A549 (cell line): Measurements from ENCODE around the gene SYNE3. TPM values are rescaled to one million over a fixed set of nuclear protein-coding genes. Genes with fewer than 3 reads are reported as not detected.

ENCODE experiments used
- ATAC-seq, 2 experiments: fragments of 200-7000 bp in 1 of 2; fragments of >200 bp in 1 of 2; cut with Nextera tagmentation in 1 of 2; cut with Tn5 transposase in 1 of 2; 3 replicates each; pipeline versions ENCODE4 v1.8.0 to v1.9.1; 2018 to 2020; ENCODE audit warnings: mild to moderate bottlenecking in 1 of 2, moderate library complexity in 1 of 2
- CTCF ChIA-PET: fragments of 300-600 bp; sonication (Branson Sonifier 250); formaldehyde crosslinking; extraction: SDS; loops from one replicate; lab custom pipeline; 2021; ENCODE audit warnings: antibody characterized with exemption, inconsistent platforms; lab: Yijun Ruan, JAX
- POLR2A ChIA-PET: fragments of 350-600 bp; formaldehyde crosslinking; extraction: SDS; loops from one replicate; lab custom pipeline; 2021; ENCODE audit warnings: antibody characterized with exemption, inconsistent platforms; lab: Yijun Ruan, JAX
- DNase-seq, 2 experiments: peaks; one replicate each; pipeline versions ENCODE4 v3.0.0 to v3.0.0-alpha.2; 2011 to 2016; ENCODE audit warnings: low read depth in 1 of 2, low spot score in 1 of 2
- FAIRE-seq: peaks from 2 replicates; lab custom pipeline; 2011; peaks lifted over from hg19 to GRCh38; lab: Jason Lieb, UNC
- H3K27ac ChIP-seq, 2 experiments: fragments of >200 bp; sonication (Bioruptor Twin); formaldehyde crosslinking; 3 replicates each; pipeline ENCODE4 v1.5.1; 2016 to 2017
- H3K4me1 ChIP-seq: fragments of >200 bp; sonication (Bioruptor Twin); formaldehyde crosslinking; 3 replicates; pipeline ENCODE4 v1.6.1; 2016
- H3K4me2 ChIP-seq: fragments of >200 bp; sonication (Bioruptor Twin); formaldehyde crosslinking; 3 replicates; pipeline ENCODE4 v1.6.1; 2016
- H3K4me3 ChIP-seq: fragments of >200 bp; sonication (Bioruptor Twin); formaldehyde crosslinking; 3 replicates; pipeline ENCODE4 v1.5.1; 2016
- H3K9me3 ChIP-seq: fragments of >200 bp; sonication (Bioruptor Twin); formaldehyde crosslinking; 3 replicates; pipeline ENCODE4 v1.6.1; 2016
- ATOH8 ChIP-seq: fragments of 250-450 bp; sonication (Bioruptor Pico); IDR thresholded peaks from 2 replicates; pipeline ENCODE4 v1.5.0; 2020; ENCODE audit warnings: low read depth, mild to moderate bottlenecking, moderate library complexity
- CBX2 ChIP-seq: fragments of 200-600 bp; sonication (generic); IDR thresholded peaks from 2 replicates; pipeline ENCODE4 v1.6.1; 2016; ENCODE audit warnings: low read depth, mild to moderate bottlenecking, borderline replicate concordance
- CBX8 ChIP-seq: fragments of 200-600 bp; sonication (generic); IDR thresholded peaks from 2 replicates; pipeline ENCODE4 v1.6.1; 2016
- ELK1 ChIP-seq: fragments of 150-350 bp; IDR thresholded peaks from 2 replicates; pipeline ENCODE4 v1.6.1; 2014; ENCODE audit warnings: low read depth, mild to moderate bottlenecking, low read length
- ESRRA ChIP-seq: fragments of 150-350 bp; IDR thresholded peaks from 2 replicates; pipeline ENCODE4 v1.6.1; 2014; ENCODE audit warnings: mild to moderate bottlenecking, low read length, borderline replicate concordance
- GATA3 ChIP-seq: IDR thresholded peaks from 2 replicates; pipeline ENCODE4 v1.6.1; 2012; ENCODE audit warnings: borderline replicate concordance
- HEYL ChIP-seq: fragments of 250-450 bp; sonication (Bioruptor Pico); IDR thresholded peaks from 2 replicates; pipeline ENCODE4 v1.8.0; 2021; ENCODE audit warnings: mild to moderate bottlenecking, moderate library complexity
- HMGXB4 ChIP-seq: fragments of 250-450 bp; sonication (Bioruptor Pico); IDR thresholded peaks from 2 replicates; pipeline ENCODE4 v1.5.0; 2021; ENCODE audit warnings: mild to moderate bottlenecking, moderate library complexity, borderline replicate concordance
- HOXB13 ChIP-seq: fragments of 250-450 bp; sonication (Bioruptor Pico); IDR thresholded peaks from 2 replicates; pipeline ENCODE4 v1.5.0; 2020; ENCODE audit warnings: low read depth, mild to moderate bottlenecking, moderate library complexity
- KDM5A ChIP-seq: fragments of 200-600 bp; sonication (generic); IDR thresholded peaks from 2 replicates; pipeline ENCODE4 v1.6.1; 2016; ENCODE audit warnings: antibody characterized with exemption, mild to moderate bottlenecking
- MAZ ChIP-seq: fragments of 150-350 bp; IDR thresholded peaks from 2 replicates; pipeline ENCODE4 v1.6.1; 2014; ENCODE audit warnings: antibody characterized with exemption, low read depth, low read length, borderline replicate concordance
- MYC ChIP-seq: IDR thresholded peaks from 2 replicates; pipeline ENCODE4 v1.6.1; 2012; ENCODE audit warnings: mild to moderate bottlenecking, inconsistent platforms, low read length, improper control_type of control experiment, borderline replicate concordance
- NR3C1 ChIP-seq: fragments of >200 bp; sonication (Bioruptor Twin); formaldehyde crosslinking; IDR thresholded peaks from 3 replicates; pipeline ENCODE4 v1.6.1; 2017
- RAD21 ChIP-seq, 2 experiments: fragments of >200 bp in 1 of 2; sonication (Bioruptor Twin) in 1 of 2; formaldehyde crosslinking in 1 of 2; IDR thresholded peaks in 1 of 2; conservative IDR thresholded peaks in 1 of 2; 2 replicates in 1 of 2; 3 replicates in 1 of 2; pipeline ENCODE4 v1.6.1; 2012 to 2018; ENCODE audit warnings: inconsistent platforms in 1 of 2
- RCOR1 ChIP-seq: fragments of 150-350 bp; IDR thresholded peaks from 2 replicates; pipeline ENCODE4 v1.6.1; 2014; ENCODE audit warnings: antibody characterized with exemption, low read length, low read depth
- REST ChIP-seq: fragments of 200-600 bp; sonication (generic); IDR thresholded peaks from 2 replicates; pipeline ENCODE4 v1.6.1; 2016; ENCODE audit warnings: antibody characterized with exemption, mild to moderate bottlenecking, moderate library complexity
- USF2 ChIP-seq: fragments of 450-650 bp; IDR thresholded peaks from 2 replicates; pipeline ENCODE4 v1.6.1; 2014; ENCODE audit warnings: antibody characterized with exemption
- ZC3H11A ChIP-seq: fragments of 450-650 bp; IDR thresholded peaks from 2 replicates; pipeline ENCODE4 v1.6.1; 2014; ENCODE audit warnings: antibody characterized with exemption, mild to moderate bottlenecking
- ZNF302 ChIP-seq: fragments of 250-450 bp; sonication (Bioruptor Pico); IDR thresholded peaks from 2 replicates; pipeline ENCODE4 v1.9.0; 2021; ENCODE audit warnings: inconsistent platforms, mild to moderate bottlenecking, moderate library complexity
- WGBS: methylation state at CpG from one replicate; pipeline ENCODE4 v1.1.6; 2017; ENCODE audit errors: missing lambda C conversion rate; 5-methylcytosine and 5-hydroxymethylcytosine counted together
- polyA plus RNA-seq, 4 experiments: library from polyadenylated mRNA; depleted of rRNA in 3 of 4; stranded (reverse); fragments of >200 nt; fragmentation: RNase III in 1 of 4; extraction: RNeasy Plus Mini Kit Qiagen cat#74134 plus additional on column Dnase treatment in 1 of 4; gene quantifications; 2 replicates in 3 of 4; 3 replicates in 1 of 4; pipeline ENCODE4 v1.2.3, GENCODE V29; 2011 to 2017

Gene SYNE3
- polyA plus RNA-seq, 2 of the 4 experiments (the other 2 are of a cell fraction): 0.05 to 0.08 TPM

GRCh38 chr14:95521001-95521400 is 4.6 kb upstream of the SYNE3 start:
- Histone ChIP-seq H3K4me3 (no peak overlapping the region), H3K27ac (no peak overlapping the region), H3K4me1 (peaks cover 29% of the 10 kb centered on the region), H3K4me2 (no peak overlapping the region), H3K9me3 (no peaks in the 10 kb centered on the region)
- WGBS: 88% methylated on average over 4 of the region's 4 CpGs
- TF ChIP-seq MAZ (no peak), ELK1 (no peak), NR3C1 (no peak), USF2 (no peak), RAD21 (conservative IDR thresholded peaks at IDR 0.05 in 1 of 2, IDR thresholded peaks at IDR 0.05 in 1 of 2) (no peak), CBX8 (no peak), CBX2 (no peak), ZNF302 (CRISPR knock-in tag) (no peak), RCOR1 (no peak)
- DNase-seq (no peak), ATAC-seq (no peak), FAIRE-seq (no peak)
- POLR2A ChIA-PET: no interaction called here
- CTCF ChIA-PET: interaction anchor here (1.2 to 2.5 kb wide), 2 partner anchors 68 to 79 kb away, joined by 3 to 10 read pairs; no protein-coding TSS in a partner anchor

- CTCF ChIA-PET: interaction anchor here (0.7 to 2.5 kb wide), 5 partner anchors 9 to 78 kb away, joined by 3 to 10 read pairs (median 3); no protein-coding TSS in a partner anchor
These were observed 3.9 kb upstream of the SYNE3 start for GRCh38 chr14:95520346-95520745.

More at GRCh38 chr14:95520346-95520745, 3.9 kb upstream of the SYNE3 start:
- DNase-seq: no peak
- no peak overlapping the region for H3K27ac ChIP-seq
- WGBS: 37% methylated on average over 3 of the region's 3 CpGs
- POLR2A ChIA-PET: interaction anchor here (0.5 kb wide), 1 partner anchor 13 kb away, joined by 4 read pairs; no protein-coding TSS in a partner anchor
- ATAC-seq: no peak
- H3K4me2 ChIP-seq: no peak overlapping the region
- TF ChIP-seq ESRRA (no peak), HOXB13 (no peak), ZNF302 (CRISPR knock-in tag) (no peak), REST (no peak), HMGXB4 (CRISPR knock-in tag) (no peak), GATA3 (no peak), ZC3H11A (no peak), MYC (no peak), KDM5A (no peak), HEYL (CRISPR knock-in tag) (no peak), ATOH8 (CRISPR knock-in tag) (no peak), NR3C1 (no peak)
- FAIRE-seq: no peak
- no peaks in the 10 kb centered on the region for H3K9me3 ChIP-seq
- peaks cover 32% of the 10 kb centered on the region for H3K4me1 ChIP-seq
- H3K4me3 ChIP-seq: no peak overlapping the region
